GM18499 (cell line): Measurements from ENCODE around the gene PEA15.

ENCODE experiments used
- ATAC-seq: cut with Tn5 transposase; IDR thresholded peaks from one replicate; pipeline ENCODE4 v1.9.1; 2021; ENCODE audit warnings: moderate number of reproducible peaks; ENCODE audit not compliant: insufficient read depth, unreplicated experiment

The PEA15 gene

GRCh38 chr1:160177667-160178066 is 27.5 kb upstream of the PEA15 start:
- ATAC-seq = no peak

GRCh38 chr1:160178731-160179130 is 26.5 kb upstream of the PEA15 start:
- no peak for ATAC-seq

- no peak for ATAC-seq
These were observed 25.8 kb upstream of the PEA15 start for GRCh38 chr1:160179336-160179735.

- ATAC-seq = no peak
These were observed 18.9 kb upstream of the PEA15 start for GRCh38 chr1:160186246-160186645.

GRCh38 chr1:160186729-160187128 is 18.5 kb upstream of the PEA15 start:
- no peak for ATAC-seq

GRCh38 chr1:160187407-160187806 is 17.8 kb upstream of the PEA15 start:
- ATAC-seq = no peak

GRCh38 chr1:160188341-160188740 is 16.8 kb upstream of the PEA15 start:
- no peak for ATAC-seq

GRCh38 chr1:160189649-160190625 is 15.2 kb upstream of the PEA15 start, which contains the start of gene CASQ1:
Gene CASQ1 (plus strand): TSS chr1:160190575. CDS start chr1:160190752, 177 bp downstream.
- no peak for ATAC-seq

- no peak for ATAC-seq
These were observed 13.4 kb upstream of the PEA15 start for GRCh38 chr1:160191756-160192155.

- no peak for ATAC-seq
These were observed 12.9 kb upstream of the PEA15 start for GRCh38 chr1:160192234-160192633.

- no peak for ATAC-seq
These were observed 11.9 kb upstream of the PEA15 start for GRCh38 chr1:160193091-160193819.

- no peak for ATAC-seq
These were observed 11.1 kb upstream of the PEA15 start for GRCh38 chr1:160193832-160194736.

GRCh38 chr1:160194737-160195059 is 10.5 kb upstream of the PEA15 start:
- no peak for ATAC-seq

GRCh38 chr1:160196143-160196542 is 9.0 kb upstream of the PEA15 start:
- no peak for ATAC-seq

GRCh38 chr1:160197231-160197630 is 8.0 kb upstream of the PEA15 start:
- ATAC-seq = no peak

- ATAC-seq = no peak
These were observed 4.4 kb upstream of the PEA15 start for GRCh38 chr1:160200786-160201185.

GRCh38 chr1:160204526-160205241 is 500 bp upstream of the PEA15 start:
- no peak for ATAC-seq

GRCh38 chr1:160206036-160206389 is 829 bp downstream of the PEA15 start:
- ATAC-seq = no peak

GRCh38 chr1:160206421-160207117 is 1.4 kb downstream of the PEA15 start:
- no peak for ATAC-seq
